ENCODE measurements around the gene KL.

GRCh38 chr13:33052506-33053280 is 36.5 kb downstream of the KL start:
- no peak for TF ChIP-seq NFE2L2 (conservative IDR thresholded peaks at IDR 0.05; ENCODE audit: low read length)
- no peak for TF ChIP-seq RNF2 (IDR thresholded peaks at IDR 0.05; ENCODE audit: borderline replicate concordance, low read depth)
- no peak for TF ChIP-seq CBX8 (IDR thresholded peaks at IDR 0.05)
- TF ChIP-seq RAD21 (conservative IDR thresholded peaks at IDR 0.05 in 1 of 2, IDR thresholded peaks at IDR 0.05 in 1 of 2): no peak
- no peak for TF ChIP-seq CTCF (IDR thresholded peaks at IDR 0.05)
- no peak for TF ChIP-seq MAFK (IDR thresholded peaks at IDR 0.05; ENCODE audit: partially characterized antibody)
- TF ChIP-seq MAX (IDR thresholded peaks at IDR 0.05): no peak
- TF ChIP-seq RFX5 (IDR thresholded peaks at IDR 0.05): no peak
- TF ChIP-seq, protein P1, sequence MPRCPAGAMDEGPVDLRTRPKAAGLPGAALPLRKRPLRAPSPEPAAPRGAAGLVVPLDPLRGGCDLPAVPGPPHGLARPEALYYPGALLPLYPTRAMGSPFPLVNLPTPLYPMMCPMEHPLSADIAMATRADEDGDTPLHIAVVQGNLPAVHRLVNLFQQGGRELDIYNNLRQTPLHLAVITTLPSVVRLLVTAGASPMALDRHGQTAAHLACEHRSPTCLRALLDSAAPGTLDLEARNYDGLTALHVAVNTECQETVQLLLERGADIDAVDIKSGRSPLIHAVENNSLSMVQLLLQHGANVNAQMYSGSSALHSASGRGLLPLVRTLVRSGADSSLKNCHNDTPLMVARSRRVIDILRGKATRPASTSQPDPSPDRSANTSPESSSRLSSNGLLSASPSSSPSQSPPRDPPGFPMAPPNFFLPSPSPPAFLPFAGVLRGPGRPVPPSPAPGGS (IDR thresholded peaks at IDR 0.05): no peak
- TF ChIP-seq MYC (IDR thresholded peaks at IDR 0.05; ENCODE audit: borderline replicate concordance, low read length): no peak
- no peak for TF ChIP-seq REST (IDR thresholded peaks at IDR 0.05)

Measured in A549 (cell line).